ENCODE measurements around the gene CUX1.
"Not testable (repeated sequence)": the region's sequence is repeated elsewhere in the genome, so short reads cannot be mapped to it uniquely, and the experiment has no call there.

The CUX1 gene

GRCh38 chr7:102306916-102307677, 489.7 kb downstream of the CUX1 start:
- peak; percentile 35 for DNase-seq (ENCODE audit: low spot score)

GRCh38 chr7:102310414-102310815, 493.0 kb downstream of the CUX1 start:
- DNase-seq (ENCODE audit: low spot score), result no peak

- DNase-seq (ENCODE audit: low spot score), result no peak
Measured at GRCh38 chr7:102312317-102312716, 494.9 kb downstream of the CUX1 start.

- no peak for DNase-seq (ENCODE audit: low spot score)
Measured at GRCh38 chr7:102313997-102314780, 496.8 kb downstream of the CUX1 start.

GRCh38 chr7:102317231-102318059, 500.0 kb downstream of the CUX1 start:
- no peak for DNase-seq (ENCODE audit: low spot score)

GRCh38 chr7:102318482-102318971, 501.1 kb downstream of the CUX1 start:
- DNase-seq (ENCODE audit: low spot score), result no peak

GRCh38 chr7:102319671-102320070, 502.2 kb downstream of the CUX1 start:
- DNase-seq (ENCODE audit: low spot score), result no peak

- DNase-seq (ENCODE audit: low spot score), result peak; percentile 1
Measured at GRCh38 chr7:102320181-102320580, 502.8 kb downstream of the CUX1 start.

GRCh38 chr7:102320601-102321350, 503.4 kb downstream of the CUX1 start:
- peak; percentile 1 for DNase-seq (ENCODE audit: low spot score)

- peak; percentile 1 for DNase-seq (ENCODE audit: low spot score)
Measured at GRCh38 chr7:102321351-102322201, 504.1 kb downstream of the CUX1 start.

GRCh38 chr7:102322202-102322715, 504.8 kb downstream of the CUX1 start:
- peak; percentile 1 for DNase-seq (ENCODE audit: low spot score)

GRCh38 chr7:102323914-102324195, 506.4 kb downstream of the CUX1 start:
- DNase-seq (ENCODE audit: low spot score), result peak; percentile 0

GRCh38 chr7:102325106-102325505, 507.7 kb downstream of the CUX1 start:
- not testable (repeated sequence) for DNase-seq (ENCODE audit: low spot score)

GRCh38 chr7:102326157-102326889, 508.9 kb downstream of the CUX1 start:
- DNase-seq (ENCODE audit: low spot score), result no peak

- DNase-seq (ENCODE audit: low spot score), result not testable (repeated sequence)
Measured at GRCh38 chr7:102327183-102327582, 509.8 kb downstream of the CUX1 start.

GRCh38 chr7:102328863-102329262, 511.4 kb downstream of the CUX1 start:
- not testable (repeated sequence) for DNase-seq (ENCODE audit: low spot score)

GRCh38 chr7:102329366-102329765, 511.9 kb downstream of the CUX1 start:
- not testable (repeated sequence) for DNase-seq (ENCODE audit: low spot score)

- DNase-seq (ENCODE audit: low spot score), result not testable (repeated sequence)
Measured at GRCh38 chr7:102330666-102331460, 513.4 kb downstream of the CUX1 start.
